ENCODE results near the gene MARCHF7.

GRCh38 chr2:159715451-159715850, 3.1 kb downstream of the MARCHF7 start:
- TF ChIP-seq POLR2AphosphoS5 (IDR thresholded peaks at IDR 0.05) (no peak), CTCF (IDR thresholded peaks at IDR 0.05) (no peak), POLR2A (IDR thresholded peaks at IDR 0.05) (no peak), EP300 (IDR thresholded peaks at IDR 0.05) (no peak)

All from stomach (tissue), 4 donors.